Cardiac fibroblast (primary cell): ENCODE measurements around the gene FRAS1.

Experiments used
- DNase-seq, 2 donors: peaks; one replicate each; pipeline versions ENCODE4 v3.0.0 to v3.0.0-alpha.2; 2010; ENCODE audit warnings: low read depth in 2 of 2
- H3K4me3 ChIP-seq, 2 donors: replicated peaks in 1 of 2; 1 replicate in 1 of 2; 2 replicates in 1 of 2; pipeline ENCODE4 v1.5.1; 2011; ENCODE audit warnings: low read depth in 2 of 2, low read length in 2 of 2, mild to moderate bottlenecking in 2 of 2, moderate library complexity in 1 of 2
- CTCF ChIP-seq: IDR thresholded peaks from one replicate; pipeline ENCODE4 v1.5.1; 2011; ENCODE audit warnings: low read depth, mild to moderate bottlenecking, low read length, inconsistent platforms

FRAS1 gene

GRCh38 chr4:78478523-78478922 lies 421.4 kb downstream of the FRAS1 start:
- DNase-seq = no peak
- no peak for TF ChIP-seq CTCF
- no peak overlapping the region for H3K4me3 ChIP-seq

GRCh38 chr4:78480286-78480685 lies 423.2 kb downstream of the FRAS1 start:
- no peak for TF ChIP-seq CTCF
- no peak overlapping the region for H3K4me3 ChIP-seq
- DNase-seq = peak in 1 of 2 donors; percentile 29

- H3K4me3 ChIP-seq = no peak overlapping the region
- no peak for TF ChIP-seq CTCF
- peak; percentile 74 to 89 for DNase-seq
Measured at GRCh38 chr4:78481180-78481579, 424.1 kb downstream of the FRAS1 start.

GRCh38 chr4:78482281-78482680 lies 425.2 kb downstream of the FRAS1 start:
- H3K4me3 ChIP-seq = no peak overlapping the region
- TF ChIP-seq CTCF = no peak
- DNase-seq = no peak

DNA sequence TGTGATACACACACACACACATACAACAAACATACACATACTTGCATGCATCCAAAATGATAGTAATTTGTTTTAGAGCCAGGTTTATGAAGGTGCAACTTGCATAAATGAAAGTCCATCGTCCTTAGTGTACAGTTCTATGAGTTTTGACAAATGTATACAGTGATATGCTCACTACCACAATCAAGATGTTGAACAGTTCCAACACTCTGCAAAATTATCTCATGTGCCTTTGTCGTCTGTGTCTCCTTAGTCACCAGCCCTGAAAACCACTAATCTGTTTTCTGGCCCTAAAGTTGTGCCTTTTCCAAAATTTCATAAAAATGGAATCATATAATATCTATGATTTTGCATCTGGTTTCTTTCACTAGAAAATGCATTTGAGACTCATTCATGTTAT lies 426.7 kb downstream of the FRAS1 start:
- no peak for DNase-seq
- TF ChIP-seq CTCF = no peak
- H3K4me3 ChIP-seq = no peak overlapping the region

DNA sequence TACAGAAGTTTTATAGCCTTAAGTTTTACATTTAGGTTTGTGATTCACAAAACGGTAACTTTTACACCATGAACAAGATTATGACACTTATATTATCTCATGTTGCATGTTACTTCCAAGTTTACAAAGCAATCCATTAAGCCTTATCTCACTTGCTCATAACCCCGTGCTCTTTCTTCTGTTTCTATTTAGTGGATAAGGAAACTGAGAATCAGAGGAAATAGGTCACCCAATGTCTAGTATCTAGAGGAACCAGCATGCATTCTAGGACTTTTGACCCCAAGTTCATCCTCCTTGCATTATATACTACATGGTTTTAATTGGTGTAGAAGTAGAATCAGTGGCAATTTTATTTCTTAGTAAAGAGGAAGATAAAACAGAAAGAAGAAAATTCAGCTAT lies 427.5 kb downstream of the FRAS1 start:
- peak in 1 of 2 donors; percentile 9 for DNase-seq

More for the DNA sequence above, 427.5 kb downstream of the FRAS1 start:
- H3K4me3 ChIP-seq = no peak overlapping the region
- TF ChIP-seq CTCF = no peak
